Stimulated activated CD4-positive, alpha-beta T cell treated with anti-CD3 and anti-CD28 coated beads, Interleukin-15, amount 100 ng/mL, for 1 hour (primary cell): ENCODE data around the gene RNFT2.

Experiments
- DNase-seq, 2 donors: peaks; one replicate each; pipeline ENCODE4 v3.0.0-alpha.2; 2020; ENCODE audit warnings: low read depth in 1 of 2, low spot score in 1 of 2

The RNFT2 gene, protein sequence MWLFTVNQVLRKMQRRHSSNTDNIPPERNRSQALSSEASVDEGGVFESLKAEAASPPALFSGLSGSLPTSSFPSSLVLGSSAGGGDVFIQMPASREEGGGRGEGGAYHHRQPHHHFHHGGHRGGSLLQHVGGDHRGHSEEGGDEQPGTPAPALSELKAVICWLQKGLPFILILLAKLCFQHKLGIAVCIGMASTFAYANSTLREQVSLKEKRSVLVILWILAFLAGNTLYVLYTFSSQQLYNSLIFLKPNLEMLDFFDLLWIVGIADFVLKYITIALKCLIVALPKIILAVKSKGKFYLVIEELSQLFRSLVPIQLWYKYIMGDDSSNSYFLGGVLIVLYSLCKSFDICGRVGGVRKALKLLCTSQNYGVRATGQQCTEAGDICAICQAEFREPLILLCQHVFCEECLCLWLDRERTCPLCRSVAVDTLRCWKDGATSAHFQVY

DNA sequence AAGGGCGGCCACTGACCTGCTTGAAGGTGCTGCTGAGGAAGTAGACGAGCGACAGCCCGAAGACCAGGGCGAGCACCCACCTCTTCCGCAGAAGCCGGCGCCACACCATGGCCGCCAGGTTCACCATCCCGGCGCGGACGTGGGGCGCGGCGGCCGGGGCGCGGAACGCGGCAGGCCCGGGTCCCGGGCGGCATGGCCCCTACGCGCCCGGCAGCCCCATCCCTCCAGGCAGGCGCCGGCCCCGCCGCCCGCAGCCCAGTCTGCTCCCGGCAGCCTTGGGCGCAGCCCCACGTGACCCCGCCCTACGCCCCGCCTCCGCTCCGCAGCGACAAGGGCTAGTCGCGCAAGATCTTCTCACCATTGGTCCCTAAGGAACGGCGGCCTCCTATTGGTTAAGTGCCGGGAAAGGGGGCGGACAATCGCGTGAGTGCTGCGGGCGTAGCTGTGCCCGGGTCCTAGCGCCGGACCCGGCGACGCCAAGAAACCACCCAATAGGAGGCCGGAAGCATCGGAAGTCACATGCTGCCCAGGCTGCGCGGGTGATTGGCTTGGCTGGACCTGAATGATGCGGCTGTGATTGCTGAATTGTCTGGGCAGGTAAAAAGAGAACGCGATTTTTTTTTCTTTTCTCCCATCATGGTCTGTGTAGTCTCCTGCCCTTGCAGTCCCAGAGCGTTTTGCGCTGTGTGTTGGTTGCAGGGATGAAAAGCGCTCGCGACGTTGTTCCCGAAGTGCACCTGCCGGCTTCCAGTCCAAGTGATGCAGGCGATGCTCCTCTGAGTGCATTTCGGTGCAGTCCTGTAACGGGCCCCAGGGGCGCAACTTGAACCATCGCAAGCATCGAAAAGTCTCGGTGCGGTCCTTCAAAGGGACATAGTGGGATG is at the start of gene RNFT2, which contains the start of gene SPRING1:
RNFT2 (plus strand) TSS at position 542 of the 884 bp plus-strand sequence. CDS start 2,183 bp downstream, outside the sequence.
SPRING1 (minus strand) TSS at position 296 of the 884 bp plus-strand sequence; CDS start at position 127, 169 bp downstream.
- peak; percentile 96 to 97 for DNase-seq

DNA sequence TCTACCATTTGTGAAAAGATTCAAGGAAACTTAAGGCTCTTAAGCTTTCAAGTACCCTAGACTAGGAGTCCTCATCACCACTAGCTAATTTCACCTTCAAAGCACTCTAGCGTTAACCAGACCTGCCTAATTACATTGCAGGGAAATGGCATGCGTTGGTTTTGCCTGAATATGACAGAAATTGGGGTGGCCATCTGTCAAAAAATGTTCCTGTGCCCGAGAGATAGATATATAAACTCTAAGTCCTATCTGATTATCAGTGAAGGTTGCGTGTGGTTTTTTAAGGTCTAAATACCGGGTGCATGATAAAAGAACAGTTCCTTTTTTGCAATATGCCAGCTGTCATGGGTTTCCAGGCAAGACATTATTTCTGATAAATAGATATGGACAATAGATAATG is 48.6 kb upstream of the RNFT2 start:
- no peak for DNase-seq

DNA sequence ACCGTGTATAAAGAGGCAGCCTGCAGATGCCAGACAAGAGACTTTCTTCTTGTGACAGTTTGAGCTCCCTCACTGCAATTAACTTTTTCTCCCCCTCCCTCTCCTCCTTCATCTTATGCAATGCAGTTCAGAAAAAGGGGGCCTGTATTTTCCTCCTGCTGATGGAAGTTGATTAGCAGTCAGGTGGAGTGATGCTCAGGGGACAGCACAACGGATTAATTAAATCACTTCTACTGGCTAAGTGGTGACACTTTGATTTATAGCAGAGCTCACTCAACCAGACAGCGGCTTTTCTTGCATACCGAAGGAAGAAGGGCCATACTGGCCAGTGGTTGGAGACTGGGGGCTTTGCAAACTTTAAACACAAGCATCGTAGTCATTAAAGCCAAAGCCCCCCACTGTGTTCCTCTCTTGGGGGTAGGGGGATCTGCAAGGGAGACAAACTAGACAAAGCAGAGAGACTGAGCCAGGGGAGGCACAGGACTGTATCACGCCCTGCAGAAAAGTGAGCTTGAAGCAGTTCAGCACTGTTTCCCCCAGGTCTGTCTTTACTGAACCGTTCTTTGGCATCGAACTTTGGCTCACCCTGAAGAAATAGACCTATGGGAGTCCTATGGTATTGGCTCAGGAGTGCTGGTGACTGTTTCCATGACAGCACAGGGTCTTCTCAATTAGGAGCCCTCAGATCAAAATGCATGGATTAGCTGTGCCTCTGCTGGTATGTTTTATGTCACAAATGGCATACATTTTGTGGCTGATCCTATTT is 48.0 kb upstream of the RNFT2 start:
- no peak for DNase-seq

DNA sequence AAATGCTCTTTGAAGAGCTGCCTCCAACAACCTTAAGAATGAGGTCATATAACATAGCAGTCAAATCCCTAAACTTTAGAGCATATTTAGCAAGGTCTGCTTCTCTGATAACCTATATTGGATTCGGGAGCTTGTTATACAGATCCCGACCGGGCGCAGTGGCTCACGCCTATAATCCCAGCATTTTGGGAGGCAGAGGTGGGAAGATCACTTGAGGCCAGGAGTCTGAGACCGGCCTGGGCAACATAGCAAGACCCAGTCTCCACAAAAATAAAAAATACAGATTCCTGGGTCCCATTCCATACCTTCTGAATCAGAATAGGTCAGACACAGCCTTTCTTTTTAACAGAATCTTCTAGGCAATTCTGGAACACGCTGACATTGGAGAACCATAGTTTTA is 46.9 kb upstream of the RNFT2 start:
- DNase-seq: no peak

DNA sequence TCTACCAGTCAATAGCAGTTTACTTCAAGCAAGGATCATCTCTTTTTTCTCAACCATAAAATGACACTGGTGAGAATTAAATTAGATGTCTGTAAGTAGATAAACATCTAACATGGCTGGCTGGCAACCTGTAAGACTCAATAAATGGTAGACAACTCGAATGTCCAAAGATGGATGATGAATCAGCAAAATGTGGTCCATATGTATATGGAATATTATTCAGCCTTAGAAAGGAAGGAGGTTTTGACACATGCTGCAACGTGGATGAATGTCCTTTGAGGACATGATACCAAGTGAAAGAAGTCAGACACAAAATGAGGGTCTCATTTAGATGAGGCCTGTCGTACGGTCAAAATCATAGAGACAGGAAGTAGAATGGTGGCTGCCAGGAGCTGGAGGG is 46.5 kb upstream of the RNFT2 start:
- no peak for DNase-seq

DNA sequence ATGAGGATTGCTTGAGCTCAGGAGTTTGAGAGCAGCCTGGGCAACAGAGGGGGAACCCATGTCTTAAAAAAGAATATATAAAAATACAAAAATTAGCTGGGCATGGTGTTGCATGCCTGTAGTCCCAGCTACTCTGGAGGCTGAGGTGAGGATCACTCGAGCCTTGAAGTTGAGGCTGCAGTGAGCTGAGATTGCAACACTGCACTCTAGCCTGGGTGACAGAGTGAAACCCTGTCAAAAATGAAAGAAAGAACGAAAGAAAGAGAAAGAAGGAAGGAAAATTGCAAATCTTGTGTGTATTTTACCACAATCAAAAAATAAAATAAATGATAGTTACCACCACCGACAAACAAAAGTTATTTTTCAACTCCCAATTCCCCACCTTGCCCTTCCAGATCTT is 45.5 kb upstream of the RNFT2 start:
- no peak for DNase-seq

DNA sequence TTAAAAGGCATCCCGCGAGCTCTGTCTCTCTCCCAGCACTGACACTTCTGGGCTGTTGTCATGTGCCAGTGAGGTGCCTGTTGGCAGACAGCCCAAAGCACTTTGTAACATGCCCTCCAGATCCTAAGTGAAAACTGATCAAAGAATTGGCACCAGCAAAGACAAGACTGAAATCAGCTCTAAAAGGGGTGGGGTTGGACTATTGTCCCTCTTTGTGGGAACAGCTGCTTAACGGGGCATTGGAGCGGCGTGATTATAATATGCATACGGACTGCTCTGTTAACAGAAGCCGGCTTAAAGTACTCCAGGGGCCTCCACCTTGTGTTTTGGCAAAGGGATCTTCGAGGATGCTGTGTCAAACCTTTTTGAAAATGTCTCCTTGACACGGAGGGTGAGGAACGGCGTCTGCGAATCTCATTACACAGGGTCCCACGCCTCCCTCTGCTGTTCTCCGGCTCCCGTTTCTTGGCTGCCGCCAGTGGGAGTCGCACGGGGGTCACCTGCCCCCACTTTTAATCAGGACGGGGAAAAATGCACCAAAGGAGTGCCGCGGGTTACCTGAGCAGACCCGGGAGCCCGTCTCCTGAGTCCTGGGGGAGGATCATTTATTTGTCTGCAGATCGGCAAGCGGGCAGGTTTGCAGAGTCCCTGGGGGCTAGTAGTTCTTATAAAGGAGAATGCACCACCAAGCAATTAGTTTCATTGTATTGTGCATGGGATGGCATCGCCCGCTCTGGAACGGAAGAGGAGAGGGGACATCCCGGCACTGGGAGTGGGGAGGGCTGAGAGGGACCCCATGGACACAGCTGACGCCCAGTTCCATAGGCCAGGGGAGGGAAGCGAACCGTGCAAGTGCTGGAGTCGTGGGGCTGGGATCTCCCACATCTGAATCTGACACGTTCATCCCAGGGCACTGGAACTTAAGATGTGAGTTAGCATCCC is 44.6 kb upstream of the RNFT2 start:
- DNase-seq: no peak

DNA sequence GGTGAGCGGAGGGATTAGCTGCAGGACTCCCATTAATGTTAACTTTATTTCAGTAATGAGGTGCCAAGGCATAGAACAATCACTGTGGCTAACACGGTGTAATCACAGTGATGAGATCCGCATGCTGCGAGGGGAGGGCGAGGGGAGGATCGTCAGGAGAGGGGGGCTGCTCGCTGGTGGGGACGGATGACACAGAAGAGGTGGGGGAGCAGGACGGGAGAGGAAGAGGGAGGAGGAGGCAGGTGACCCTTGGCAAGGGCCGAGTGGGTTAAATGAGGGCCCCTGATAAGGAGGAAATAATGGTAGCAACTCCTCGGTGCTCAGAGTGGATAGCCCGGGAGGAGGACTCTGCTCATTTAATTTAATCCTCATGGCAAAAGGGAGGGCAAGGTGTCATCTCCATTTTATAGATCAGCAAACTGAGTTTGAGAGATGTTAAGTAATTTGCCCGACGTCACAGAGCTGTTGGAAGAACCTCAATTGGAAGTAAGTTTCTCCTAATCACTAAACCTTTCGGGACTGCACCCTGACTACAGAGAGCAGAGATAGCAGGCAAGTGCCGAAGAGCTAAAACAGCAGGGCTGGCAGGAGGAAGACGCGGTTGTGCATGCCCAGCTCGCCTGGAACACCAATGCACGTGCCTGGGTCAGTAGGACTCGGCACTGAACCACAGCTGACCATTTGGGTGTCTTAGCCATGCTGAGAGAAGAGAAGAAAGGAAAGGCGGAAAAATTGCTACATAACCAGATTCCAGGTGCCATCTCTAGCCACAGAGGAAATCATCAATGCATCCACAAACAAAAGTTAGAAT is 43.3 kb upstream of the RNFT2 start:
- DNase-seq: no peak

DNA sequence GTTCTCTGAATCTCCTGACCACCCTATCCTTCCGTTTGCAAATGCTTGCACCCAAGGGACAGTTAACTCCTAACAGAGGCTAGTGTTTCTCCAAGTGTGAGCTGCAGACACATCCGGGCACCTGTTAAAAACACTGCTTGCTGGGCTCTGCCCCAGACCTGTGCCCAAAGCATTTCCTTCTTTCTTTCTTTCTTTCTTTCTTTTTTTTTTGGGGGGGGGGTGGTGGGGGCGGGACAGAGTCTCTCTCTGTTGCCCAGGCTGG is 42.7 kb upstream of the RNFT2 start:
- no peak for DNase-seq

DNA sequence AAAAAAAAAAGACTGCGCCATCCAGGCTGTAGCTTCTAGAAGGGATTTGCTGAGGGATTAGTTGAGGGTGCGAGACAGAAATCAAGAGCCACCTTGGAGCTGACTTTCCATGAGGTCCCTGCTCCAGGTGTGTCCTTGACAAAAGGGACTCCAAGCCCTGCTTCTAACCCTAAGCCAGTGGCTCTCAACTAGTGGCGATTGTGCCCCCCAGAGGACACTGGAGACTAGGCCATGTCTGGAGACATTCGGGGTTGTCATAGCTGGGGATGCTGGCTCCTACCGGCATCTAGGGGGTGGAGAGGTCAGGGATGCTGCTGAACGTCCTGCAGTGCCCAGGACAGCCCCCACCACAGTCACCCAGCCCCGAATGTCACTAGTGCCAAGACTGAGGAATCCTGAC is 40.8 kb upstream of the RNFT2 start:
- DNase-seq: no peak

DNA sequence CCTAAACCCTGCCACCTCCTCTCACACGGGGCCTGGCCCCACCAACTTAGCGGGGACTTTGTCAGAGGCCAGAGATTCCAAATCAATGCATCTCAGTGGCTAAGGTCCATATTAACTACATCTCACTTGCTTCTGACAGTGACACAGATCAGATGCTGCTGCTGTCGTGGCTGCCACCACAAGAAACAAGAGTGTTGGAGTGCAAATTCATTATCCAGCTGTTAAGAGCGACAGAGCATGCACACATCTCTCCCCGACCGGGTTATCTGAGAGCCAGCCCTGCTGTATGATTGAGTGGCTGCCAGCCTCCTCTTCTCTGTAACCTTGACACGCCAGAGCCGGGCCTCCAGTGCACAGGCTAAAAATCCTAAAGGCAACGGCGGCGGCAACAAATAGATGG is 40.4 kb upstream of the RNFT2 start:
- no peak for DNase-seq

DNA sequence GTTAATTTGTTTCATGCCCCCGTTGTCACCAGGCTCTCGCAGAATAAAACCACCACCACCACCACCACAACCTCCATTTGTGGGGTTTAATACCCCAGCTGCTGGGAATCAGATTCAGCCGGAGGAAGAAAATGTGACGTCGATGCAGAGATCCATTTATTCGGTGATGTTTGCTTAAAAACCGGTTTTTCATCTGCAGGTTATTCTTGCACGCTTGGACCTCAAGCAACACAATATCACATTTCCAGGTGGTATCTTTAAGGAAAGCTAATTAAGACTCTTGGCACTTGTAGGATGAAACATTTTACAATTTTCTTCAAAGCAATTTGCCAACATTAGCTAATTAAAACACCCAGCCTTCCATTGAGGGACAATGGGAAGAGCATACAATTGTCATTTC is 40.0 kb upstream of the RNFT2 start:
- no peak for DNase-seq

DNA sequence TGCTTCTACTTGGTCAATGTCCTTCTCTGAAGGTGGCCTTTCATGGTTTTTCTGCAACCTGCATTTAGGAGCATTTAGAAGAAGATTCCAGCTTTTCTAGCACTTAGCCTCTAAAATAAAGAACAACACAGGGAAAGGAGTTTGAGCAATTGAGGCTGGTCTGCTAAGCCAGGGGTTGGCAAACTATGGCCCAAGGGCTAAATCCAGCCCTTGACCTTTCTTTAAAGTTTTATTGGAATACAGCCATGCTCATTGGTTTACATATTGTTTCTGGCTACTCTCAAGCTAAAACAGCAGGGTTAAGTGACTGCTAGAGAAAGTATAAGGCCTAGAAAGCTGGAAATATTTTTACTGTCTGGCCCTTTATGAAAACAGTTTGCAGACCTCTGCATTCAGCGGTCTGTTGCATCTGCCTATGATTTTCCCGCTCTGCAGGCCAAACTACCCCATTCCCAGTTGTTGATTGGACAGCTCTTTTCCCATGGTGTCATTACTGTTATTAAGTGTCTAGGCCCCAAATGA is 39.5 kb upstream of the RNFT2 start:
- DNase-seq: no peak

DNA sequence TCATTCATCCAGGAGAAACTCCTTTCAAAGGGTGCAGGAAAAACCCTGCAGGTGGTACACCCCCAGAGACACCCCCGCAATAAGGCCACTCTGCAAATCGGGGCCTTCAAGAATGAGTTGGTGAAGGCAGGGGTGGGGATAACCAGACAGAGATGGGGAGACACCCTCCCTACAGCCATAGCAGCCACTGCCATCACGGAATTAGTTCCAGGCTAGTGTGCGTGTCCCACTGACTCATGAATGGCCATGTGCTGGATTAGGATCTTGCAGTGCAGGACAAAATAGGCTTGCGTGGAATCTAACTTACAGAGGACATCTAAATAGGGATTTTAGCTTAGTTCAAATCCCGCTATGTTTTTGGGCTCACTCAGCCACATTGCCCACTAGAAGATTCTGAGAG is 38.0 kb upstream of the RNFT2 start:
- DNase-seq: no peak

DNA sequence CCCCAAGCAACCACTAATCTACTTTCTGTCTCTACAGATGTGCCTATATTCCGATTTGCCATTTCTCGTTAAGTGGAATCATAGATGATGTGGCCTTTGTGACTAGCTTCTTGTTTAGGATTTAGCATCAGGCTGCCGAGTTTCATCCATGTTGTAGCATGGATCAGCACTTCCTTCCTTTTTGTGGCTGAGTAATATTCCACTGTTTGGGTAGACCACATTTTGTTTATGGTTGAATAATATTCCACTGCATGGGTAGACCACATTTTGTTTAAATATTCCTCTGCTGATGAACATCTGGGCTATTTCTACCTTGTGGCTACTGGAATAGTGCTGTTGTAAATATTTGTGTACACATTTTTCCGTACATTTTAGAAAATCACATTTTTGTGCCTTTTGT is 36.7 kb upstream of the RNFT2 start:
- no peak for DNase-seq

DNA sequence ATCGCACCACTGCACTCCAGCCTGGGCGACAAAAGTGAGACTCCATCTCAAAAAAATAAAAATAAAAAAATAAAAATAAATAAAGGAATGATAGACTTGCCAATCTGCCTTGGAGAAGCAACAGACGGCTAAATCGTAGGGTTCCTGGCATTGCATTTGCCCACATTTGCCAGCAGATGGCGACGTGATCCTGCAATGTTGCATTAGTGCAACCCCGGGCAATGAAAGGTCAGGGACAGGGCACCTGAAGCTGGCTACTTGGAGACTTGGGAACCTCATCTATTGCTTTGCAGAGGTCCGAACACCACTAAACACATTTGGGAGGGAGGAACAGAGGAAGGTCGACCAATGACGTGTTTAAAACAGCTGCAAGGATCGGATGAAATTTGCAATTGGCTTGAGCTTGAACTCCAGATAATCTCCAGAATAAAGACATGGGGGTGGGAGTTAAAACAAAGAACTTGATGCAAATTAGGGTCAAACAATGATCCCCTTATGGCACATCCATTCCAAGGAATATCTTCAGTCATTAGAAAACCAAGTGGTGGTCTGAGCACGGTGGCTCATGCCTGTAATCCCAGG is 34.8 kb upstream of the RNFT2 start:
- DNase-seq: peak; percentile 27 to 41

DNA sequence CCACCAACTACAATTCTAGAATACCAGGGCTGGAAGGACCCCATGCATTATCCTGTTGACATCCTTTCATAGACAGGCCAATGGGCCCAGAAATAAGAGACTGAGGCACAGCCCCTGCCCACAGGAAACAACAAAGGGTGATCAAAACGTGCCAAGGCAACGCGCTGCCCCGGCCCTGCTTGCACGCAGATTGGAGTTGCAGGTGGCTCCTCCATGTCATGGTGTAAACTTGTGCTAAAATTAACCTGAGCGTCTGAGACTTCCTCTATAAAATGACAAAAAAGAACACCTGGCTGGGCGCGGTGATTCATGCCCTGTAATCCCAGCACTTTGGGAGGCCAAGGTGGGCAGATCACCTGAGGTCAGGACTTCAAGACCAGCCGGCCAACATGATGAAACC is 30.4 kb upstream of the RNFT2 start:
- DNase-seq: no peak

DNA sequence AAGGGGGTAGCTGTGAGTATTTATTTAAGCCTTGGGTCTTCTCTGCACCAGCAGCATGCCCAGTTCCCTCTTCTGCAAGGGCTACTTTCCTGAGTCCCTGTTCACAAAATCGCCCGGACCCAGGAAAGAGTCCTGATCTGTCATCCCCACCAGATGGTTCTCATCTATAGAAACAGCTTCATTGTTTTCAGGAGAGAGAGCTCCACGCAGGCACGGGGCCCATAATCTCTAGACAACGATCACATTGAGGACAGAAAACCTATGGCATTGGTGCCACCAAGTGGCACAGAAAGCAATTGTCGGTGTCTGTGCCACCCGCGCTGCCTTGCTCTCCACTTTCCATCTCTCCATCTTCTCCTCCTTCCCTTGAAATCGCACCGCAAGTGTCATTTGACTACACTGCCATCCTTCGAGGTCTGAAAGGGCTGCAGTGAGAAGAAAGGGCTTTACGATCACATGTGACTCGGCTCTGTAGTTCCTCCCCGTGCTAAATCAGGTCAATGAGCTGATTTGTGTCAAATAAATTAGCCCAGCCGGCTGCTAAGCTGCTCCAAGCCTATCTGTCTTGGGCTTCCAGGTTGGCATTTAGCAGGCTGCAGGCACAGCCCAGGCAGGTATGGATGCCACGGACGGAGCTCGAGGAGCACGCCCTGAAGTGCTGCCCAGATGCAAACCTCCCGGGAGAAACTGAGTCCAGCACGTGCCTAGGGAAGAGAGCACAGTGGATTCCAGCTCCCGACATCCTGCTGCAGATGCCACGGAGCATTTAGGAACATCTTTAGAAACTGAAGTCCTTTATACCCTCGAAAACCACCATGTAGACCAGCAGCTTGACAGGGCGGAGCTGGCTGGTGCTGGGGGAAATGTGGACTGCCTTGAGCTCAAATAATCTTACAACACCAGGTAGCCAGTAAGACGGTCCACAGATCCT is 29.0 kb upstream of the RNFT2 start:
- DNase-seq: peak in 1 of 2 donors; percentile 16
